HEK293 (cell line): ENCODE data around the gene LDLRAD2.

Source experiments
- CTCF ChIA-PET: fragments of 350-600 bp; formaldehyde crosslinking; extraction: SDS; loops from one replicate; lab custom pipeline; 2021; ENCODE audit warnings: antibody characterized with exemption; lab: Yijun Ruan, JAX
- POLR2A ChIA-PET: fragments of 300-600 bp; formaldehyde crosslinking; extraction: SDS; loops from one replicate; lab custom pipeline; 2020; ENCODE audit warnings: antibody characterized with exemption, inconsistent platforms; lab: Yijun Ruan, JAX
- H3K27ac ChIP-seq: fragments of 200-500 bp; sonication (Bioruptor generic); 2 replicates; pipeline ENCODE4 v1.5.1; 2014; ENCODE audit warnings: low read depth, low read length, control low read depth, inconsistent platforms; ENCODE audit errors: extremely low read depth
- H3K36me3 ChIP-seq, 2 experiments: fragments of 200-500 bp in 1 of 2; sonication (Bioruptor generic) in 1 of 2; 1 replicate in 1 of 2; 2 replicates in 1 of 2; pipeline ENCODE4 v1.5.1; 2014 to 2017; ENCODE audit warnings: inconsistent platforms in 2 of 2, low read length in 2 of 2; ENCODE audit not compliant: control insufficient read depth in 2 of 2, insufficient read depth in 1 of 2
- H3K4me1 ChIP-seq: fragments of 200-500 bp; sonication (Bioruptor generic); 2 replicates; pipeline ENCODE4 v1.5.1; 2014; ENCODE audit warnings: mild to moderate bottlenecking, low read length, inconsistent platforms; ENCODE audit not compliant: control insufficient read depth, insufficient read depth
- H3K4me3 ChIP-seq: 2 replicates; pipeline ENCODE4 v1.5.1; 2011; ENCODE audit warnings: low read depth, mild to moderate bottlenecking, control low read depth, low read length, moderate library complexity
- H3K9me3 ChIP-seq: fragments of 200-500 bp; sonication (Bioruptor generic); 2 replicates; pipeline ENCODE4 v1.5.1; 2014; ENCODE audit warnings: low read depth, low read length, inconsistent platforms; ENCODE audit not compliant: control insufficient read depth, insufficient read depth
- INSM2 ChIP-seq: fragments of 450-650 bp; formaldehyde crosslinking; IDR thresholded peaks from 2 replicates; pipeline ENCODE4 v1.5.1; 2016; ENCODE audit warnings: missing biosample characterization, missing genetic modification characterization
- TCF7L2 ChIP-seq: IDR thresholded peaks from 2 replicates; pipeline ENCODE4 v1.6.1; 2011; ENCODE audit warnings: low read depth, mild to moderate bottlenecking, inconsistent platforms, low read length, moderate library complexity, borderline replicate concordance
- ZBTB11 ChIP-seq: fragments of 450-650 bp; formaldehyde crosslinking; conservative IDR thresholded peaks from 2 replicates; pipeline ENCODE4 v1.5.1; 2016; ENCODE audit warnings: low read depth, missing biosample characterization, missing genetic modification characterization
- ZBTB21 ChIP-seq: fragments of 450-650 bp; formaldehyde crosslinking; IDR thresholded peaks from 2 replicates; pipeline ENCODE4 v1.5.1; 2017; ENCODE audit warnings: missing biosample characterization, missing genetic modification characterization
- ZNF10 ChIP-seq: fragments of 450-650 bp; formaldehyde crosslinking; IDR thresholded peaks from 2 replicates; pipeline ENCODE4 v1.5.1; 2017; ENCODE audit warnings: missing biosample characterization, missing genetic modification characterization
- ZNF148 ChIP-seq: fragments of 450-650 bp; formaldehyde crosslinking; IDR thresholded peaks from 2 replicates; pipeline ENCODE4 v1.5.0; 2017; ENCODE audit warnings: missing biosample characterization, missing genetic modification characterization, borderline replicate concordance
- ZNF202 ChIP-seq: fragments of 450-650 bp; formaldehyde crosslinking; IDR thresholded peaks from 2 replicates; pipeline ENCODE4 v1.5.1; 2016; ENCODE audit warnings: missing biosample characterization, missing genetic modification characterization, borderline replicate concordance
- ZNF221 ChIP-seq: fragments of 450-650 bp; formaldehyde crosslinking; IDR thresholded peaks from 2 replicates; pipeline ENCODE4 v1.5.1; 2017; ENCODE audit warnings: missing biosample characterization, missing genetic modification characterization, borderline replicate concordance
- ZNF350 ChIP-seq: fragments of 450-650 bp; formaldehyde crosslinking; IDR thresholded peaks from 2 replicates; pipeline ENCODE4 v1.5.0; 2017; ENCODE audit warnings: missing biosample characterization, mild to moderate bottlenecking, missing genetic modification characterization
- ZNF362 ChIP-seq: fragments of 450-650 bp; formaldehyde crosslinking; IDR thresholded peaks from 2 replicates; pipeline ENCODE4 v1.5.1; 2016; ENCODE audit warnings: missing biosample characterization, missing genetic modification characterization
- ZNF366 ChIP-seq: fragments of 450-650 bp; formaldehyde crosslinking; conservative IDR thresholded peaks from 2 replicates; pipeline ENCODE4 v1.5.1; 2016; ENCODE audit warnings: missing biosample characterization, missing genetic modification characterization
- ZNF416 ChIP-seq: fragments of 450-650 bp; formaldehyde crosslinking; IDR thresholded peaks from 2 replicates; pipeline ENCODE4 v1.5.1; 2016; ENCODE audit warnings: missing biosample characterization, missing genetic modification characterization
- ZNF473 ChIP-seq: fragments of 450-650 bp; formaldehyde crosslinking; IDR thresholded peaks from 2 replicates; pipeline ENCODE4 v1.5.1; 2017; ENCODE audit warnings: missing biosample characterization, missing genetic modification characterization
- ZNF548 ChIP-seq: fragments of 450-650 bp; formaldehyde crosslinking; IDR thresholded peaks from 2 replicates; pipeline ENCODE4 v1.5.1; 2016; ENCODE audit warnings: missing biosample characterization, missing genetic modification characterization
- ZNF555 ChIP-seq: fragments of 450-650 bp; formaldehyde crosslinking; conservative IDR thresholded peaks from 2 replicates; pipeline ENCODE4 v1.5.1; 2017; ENCODE audit warnings: missing biosample characterization, mild to moderate bottlenecking, missing genetic modification characterization, inconsistent platforms
- ZNF600 ChIP-seq: fragments of 450-650 bp; formaldehyde crosslinking; IDR thresholded peaks from 2 replicates; pipeline ENCODE4 v1.5.1; 2016; ENCODE audit warnings: missing biosample characterization, missing genetic modification characterization
- ZNF747 ChIP-seq: fragments of 450-650 bp; formaldehyde crosslinking; IDR thresholded peaks from 2 replicates; pipeline ENCODE4 v1.5.1; 2016; ENCODE audit warnings: missing biosample characterization, missing genetic modification characterization
- TF ChIP-seq, protein P1 (sequence below): fragments of 450-650 bp; formaldehyde crosslinking; IDR thresholded peaks from 2 replicates; pipeline ENCODE4 v1.5.1; 2016; ENCODE audit warnings: missing biosample characterization, missing genetic modification characterization
- TF ChIP-seq, protein P2 (sequence below): fragments of 450-650 bp; formaldehyde crosslinking; optimal IDR thresholded peaks from 2 replicates; pipeline ENCODE3; 2016; ENCODE audit warnings: missing biosample characterization, mild to moderate bottlenecking, missing genetic modification characterization

The LDLRAD2 gene

DNA sequence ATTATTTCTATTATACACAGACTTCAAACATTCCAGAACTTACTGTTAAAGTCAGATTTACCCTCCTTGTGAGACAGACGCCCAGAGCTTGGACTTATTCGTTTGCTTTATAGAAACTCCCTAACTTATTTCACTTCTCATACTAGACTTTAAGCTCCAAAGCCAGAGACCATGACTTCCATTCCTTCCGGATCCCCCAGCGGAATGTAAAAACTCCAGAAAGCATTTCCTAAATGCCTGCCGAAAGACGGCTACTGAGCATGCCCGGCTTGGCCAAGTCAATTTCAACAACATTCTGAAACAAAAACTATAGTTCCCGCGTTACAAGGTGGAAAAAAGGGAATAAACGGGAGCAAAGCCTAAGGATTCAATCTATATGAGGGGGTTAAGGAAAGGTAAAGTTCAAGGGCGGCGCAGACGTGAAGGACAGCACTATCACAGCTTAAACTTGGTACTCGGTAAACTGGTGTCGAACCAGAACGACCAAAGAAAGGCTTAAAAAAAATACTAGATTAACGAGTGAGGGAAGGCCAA, 30.2 kb upstream of the LDLRAD2 start:
- Histone ChIP-seq H3K27ac (peak overlapping the region; percentile 91; the same call in 1 of the 2 replicates), H3K36me3 (no peaks in the 10 kb centered on the region; a peak in 1 of 3 replicates), H3K4me1 (no peaks in the 10 kb centered on the region), H3K4me3 (peak overlapping the region; percentile 97), H3K9me3 (no peaks in the 10 kb centered on the region)
- CTCF ChIA-PET = interaction anchor here (0.7 to 1.3 kb wide), 8 partner anchors 21 to 242 kb away, joined by 3 to 9 read pairs (median 4); no protein-coding TSS in a partner anchor
- POLR2A ChIA-PET = interaction anchor here (0.8 to 1.5 kb wide), 9 partner anchors 13 to 241 kb away, joined by 3 to 8 read pairs (median 4); partner anchors contain the start of gene RAP1GAP
- peak; percentile 49; the same call in 1 of the 2 replicates for TF ChIP-seq ZNF366 (tag by site-specific recombination)
- TF ChIP-seq, protein P1, sequence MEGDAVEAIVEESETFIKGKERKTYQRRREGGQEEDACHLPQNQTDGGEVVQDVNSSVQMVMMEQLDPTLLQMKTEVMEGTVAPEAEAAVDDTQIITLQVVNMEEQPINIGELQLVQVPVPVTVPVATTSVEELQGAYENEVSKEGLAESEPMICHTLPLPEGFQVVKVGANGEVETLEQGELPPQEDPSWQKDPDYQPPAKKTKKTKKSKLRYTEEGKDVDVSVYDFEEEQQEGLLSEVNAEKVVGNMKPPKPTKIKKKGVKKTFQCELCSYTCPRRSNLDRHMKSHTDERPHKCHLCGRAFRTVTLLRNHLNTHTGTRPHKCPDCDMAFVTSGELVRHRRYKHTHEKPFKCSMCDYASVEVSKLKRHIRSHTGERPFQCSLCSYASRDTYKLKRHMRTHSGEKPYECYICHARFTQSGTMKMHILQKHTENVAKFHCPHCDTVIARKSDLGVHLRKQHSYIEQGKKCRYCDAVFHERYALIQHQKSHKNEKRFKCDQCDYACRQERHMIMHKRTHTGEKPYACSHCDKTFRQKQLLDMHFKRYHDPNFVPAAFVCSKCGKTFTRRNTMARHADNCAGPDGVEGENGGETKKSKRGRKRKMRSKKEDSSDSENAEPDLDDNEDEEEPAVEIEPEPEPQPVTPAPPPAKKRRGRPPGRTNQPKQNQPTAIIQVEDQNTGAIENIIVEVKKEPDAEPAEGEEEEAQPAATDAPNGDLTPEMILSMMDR = no peak
- peak; percentile 96; the same call in 1 of the 2 replicates for TF ChIP-seq ZNF362 (tag by site-specific recombination)

DNA sequence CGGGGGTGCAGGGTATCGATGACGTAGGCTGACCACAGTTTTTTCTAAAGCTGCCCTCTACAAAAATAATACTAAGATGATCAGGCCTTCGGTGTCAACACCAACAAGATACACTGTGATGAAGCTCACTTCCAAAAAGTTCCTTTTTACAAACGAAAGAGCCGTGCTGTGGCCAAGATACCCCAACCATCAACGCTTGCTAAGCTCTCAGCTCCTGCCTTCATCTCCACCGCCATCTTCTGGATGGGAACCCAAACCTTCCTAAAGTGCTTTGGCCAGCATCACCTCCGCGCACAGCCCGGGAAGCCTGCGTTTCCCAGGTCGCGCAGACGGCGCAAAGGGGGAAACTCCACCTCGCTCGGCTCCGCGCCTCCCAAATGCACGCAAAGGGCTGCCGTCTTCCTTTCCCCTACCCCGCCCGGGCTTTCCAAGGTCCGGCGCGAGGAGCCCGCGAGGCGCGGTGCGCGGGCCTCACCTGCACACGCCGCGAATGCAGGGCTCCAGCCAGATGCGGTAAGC, 29.7 kb upstream of the LDLRAD2 start:
- no peaks in the 10 kb centered on the region for H3K9me3 ChIP-seq
- POLR2A ChIA-PET = interaction anchor here (0.8 to 1.5 kb wide), 9 partner anchors 12 to 241 kb away, joined by 3 to 8 read pairs (median 4); partner anchors contain the start of gene RAP1GAP
- peak overlapping the region; percentile 97 for H3K4me3 ChIP-seq
- peak overlapping the region; percentile 91 for H3K27ac ChIP-seq
- H3K36me3 ChIP-seq = no peaks in the 10 kb centered on the region
- no peaks in the 10 kb centered on the region for H3K4me1 ChIP-seq
- CTCF ChIA-PET = interaction anchor here (0.6 to 1.3 kb wide), 8 partner anchors 21 to 586 kb away, joined by 3 to 9 read pairs (median 4); no protein-coding TSS in a partner anchor
- peak; percentile 93 for TF ChIP-seq ZNF600 (tag by site-specific recombination)
- TF ChIP-seq ZBTB21 (tag by site-specific recombination) = peak; percentile 55
- no peak for TF ChIP-seq ZNF548
- TF ChIP-seq ZNF10 = peak; percentile 13; the same call in 1 of the 2 replicates
- no peak for TF ChIP-seq TCF7L2
- no peak for TF ChIP-seq ZNF473
- no peak for TF ChIP-seq ZNF221 (tag by site-specific recombination)
- TF ChIP-seq ZNF416 (tag by site-specific recombination) = no peak
- TF ChIP-seq, protein P2, sequence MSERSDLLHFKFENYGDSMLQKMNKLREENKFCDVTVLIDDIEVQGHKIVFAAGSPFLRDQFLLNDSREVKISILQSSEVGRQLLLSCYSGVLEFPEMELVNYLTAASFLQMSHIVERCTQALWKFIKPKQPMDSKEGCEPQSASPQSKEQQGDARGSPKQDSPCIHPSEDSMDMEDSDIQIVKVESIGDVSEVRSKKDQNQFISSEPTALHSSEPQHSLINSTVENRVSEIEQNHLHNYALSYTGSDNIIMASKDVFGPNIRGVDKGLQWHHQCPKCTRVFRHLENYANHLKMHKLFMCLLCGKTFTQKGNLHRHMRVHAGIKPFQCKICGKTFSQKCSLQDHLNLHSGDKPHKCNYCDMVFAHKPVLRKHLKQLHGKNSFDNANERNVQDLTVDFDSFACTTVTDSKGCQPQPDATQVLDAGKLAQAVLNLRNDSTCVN (tag by site-specific recombination) = peak; percentile 99
- TF ChIP-seq ZNF555 (tag by site-specific recombination) = no peak
- no peak for TF ChIP-seq ZBTB11 (tag by site-specific recombination)
- TF ChIP-seq ZNF148 (tag by site-specific recombination) = no peak
- no peak for TF ChIP-seq INSM2 (tag by site-specific recombination)
- no peak for TF ChIP-seq ZNF202 (tag by site-specific recombination)
- TF ChIP-seq ZNF747 (tag by site-specific recombination) = no peak
- no peak for TF ChIP-seq ZNF350 (tag by site-specific recombination)
